Measurements from ENCODE around the gene NEUROD4.

The NEUROD4 gene, protein sequence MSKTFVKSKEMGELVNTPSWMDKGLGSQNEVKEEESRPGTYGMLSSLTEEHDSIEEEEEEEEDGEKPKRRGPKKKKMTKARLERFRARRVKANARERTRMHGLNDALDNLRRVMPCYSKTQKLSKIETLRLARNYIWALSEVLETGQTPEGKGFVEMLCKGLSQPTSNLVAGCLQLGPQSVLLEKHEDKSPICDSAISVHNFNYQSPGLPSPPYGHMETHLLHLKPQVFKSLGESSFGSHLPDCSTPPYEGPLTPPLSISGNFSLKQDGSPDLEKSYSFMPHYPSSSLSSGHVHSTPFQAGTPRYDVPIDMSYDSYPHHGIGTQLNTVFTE

GRCh38 chr12:55019784-55020183, at the start of gene NEUROD4:
TSS of gene NEUROD4 (plus strand) at chr12:55019974. CDS start at chr12:55026440, 6,466 bp downstream.
- Histone ChIP-seq H3K27ac (ENCODE audit: low read depth, low read length) (no peak within 1 kb of the TSS), H3K4me3 (ENCODE audit: low read depth, low read length) (no peak within 1 kb of the TSS), H3K4me1 (ENCODE audit: control insufficient read depth, insufficient read depth, low read length, unreplicated experiment) (no peaks in the 10 kb centered on the region), H3K79me2 (ENCODE audit: control insufficient read depth, insufficient read depth, low read length, unreplicated experiment) (no peaks in the 10 kb centered on the region), H3K36me3 (ENCODE audit: insufficient read depth, low read length) (no peaks in the 10 kb centered on the region), H3K27me3 (ENCODE audit: insufficient read depth, low read length) (peaks cover 59% of the 10 kb centered on the region), H2AFZ (ENCODE audit: low read length, unreplicated experiment) (no peak within 1 kb of the TSS)

DNA sequence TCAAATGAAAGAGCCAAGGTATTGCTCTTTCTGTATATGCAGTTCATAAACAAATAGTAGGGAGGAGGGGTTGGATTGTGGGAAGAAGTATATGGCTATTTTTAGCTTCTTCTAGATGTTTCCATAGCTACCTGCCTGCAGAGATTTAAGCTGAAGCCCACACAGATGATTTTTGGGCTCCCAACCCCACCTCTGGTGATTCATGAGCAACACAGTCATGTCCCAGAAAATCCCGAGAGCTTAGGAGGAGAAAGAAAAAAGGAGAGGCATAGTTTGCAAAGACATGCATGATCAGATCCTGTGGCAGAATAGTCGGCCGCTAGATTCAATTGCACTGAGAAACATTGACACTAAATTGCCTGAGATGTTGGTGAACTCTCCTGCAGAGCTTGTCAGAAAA, 49.0 kb upstream of the NEUROD4 start:
- H3K27ac ChIP-seq (ENCODE audit: low read depth, low read length) = no peak overlapping the region
- no peaks in the 10 kb centered on the region for H3K79me2 ChIP-seq (ENCODE audit: control insufficient read depth, insufficient read depth, low read length, unreplicated experiment)
- H2AFZ ChIP-seq (ENCODE audit: low read length, unreplicated experiment) = no peak overlapping the region
- peaks cover 39% of the 10 kb centered on the region for H3K27me3 ChIP-seq (ENCODE audit: insufficient read depth, low read length)
- no peaks in the 10 kb centered on the region for H3K4me1 ChIP-seq (ENCODE audit: control insufficient read depth, insufficient read depth, low read length, unreplicated experiment)
- no peaks in the 10 kb centered on the region for H3K36me3 ChIP-seq (ENCODE audit: insufficient read depth, low read length)
- H3K4me3 ChIP-seq (ENCODE audit: low read depth, low read length) = no peak overlapping the region

DNA sequence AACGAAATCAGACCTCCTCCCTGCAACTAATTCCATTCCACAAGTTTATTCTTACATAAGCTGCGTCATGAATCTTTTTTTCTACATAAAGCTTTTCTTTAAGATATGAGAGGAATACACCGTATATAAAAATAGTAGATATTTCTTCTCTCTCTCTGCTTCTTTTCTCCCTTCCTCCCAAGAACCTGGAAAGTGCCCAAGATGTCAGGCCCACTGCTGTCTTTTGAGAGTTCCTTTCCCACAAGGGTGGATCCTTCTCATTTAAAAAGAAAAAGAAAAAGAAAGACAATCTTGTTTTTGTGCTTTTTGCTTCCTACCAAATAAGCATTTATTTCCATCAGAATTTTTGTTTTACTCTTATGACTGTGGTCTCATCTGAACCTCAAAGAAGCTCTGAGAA, 46.2 kb upstream of the NEUROD4 start:
- no peaks in the 10 kb centered on the region for H3K79me2 ChIP-seq (ENCODE audit: control insufficient read depth, insufficient read depth, low read length, unreplicated experiment)
- H3K27me3 ChIP-seq (ENCODE audit: insufficient read depth, low read length) = peaks cover 11% of the 10 kb centered on the region; the same call in 1 of the 2 replicates
- H3K27ac ChIP-seq (ENCODE audit: low read depth, low read length) = no peak overlapping the region
- no peak overlapping the region for H3K4me3 ChIP-seq (ENCODE audit: low read depth, low read length)
- peaks cover 12% of the 10 kb centered on the region for H3K4me1 ChIP-seq (ENCODE audit: control insufficient read depth, insufficient read depth, low read length, unreplicated experiment)
- no peak overlapping the region for H2AFZ ChIP-seq (ENCODE audit: low read length, unreplicated experiment)
- H3K36me3 ChIP-seq (ENCODE audit: insufficient read depth, low read length) = no peaks in the 10 kb centered on the region

GRCh38 chr12:54974279-54974678, 45.5 kb upstream of the NEUROD4 start:
- H3K79me2 ChIP-seq (ENCODE audit: control insufficient read depth, insufficient read depth, low read length, unreplicated experiment) = no peaks in the 10 kb centered on the region
- H3K36me3 ChIP-seq (ENCODE audit: insufficient read depth, low read length) = no peaks in the 10 kb centered on the region
- H3K4me1 ChIP-seq (ENCODE audit: control insufficient read depth, insufficient read depth, low read length, unreplicated experiment) = peaks cover 12% of the 10 kb centered on the region
- no peak overlapping the region for H3K27ac ChIP-seq (ENCODE audit: low read depth, low read length)
- H3K27me3 ChIP-seq (ENCODE audit: insufficient read depth, low read length) = 0 out of 2 replicates have a peak, but pooled peaks cover 11% of the 10 kb centered on the region
- H2AFZ ChIP-seq (ENCODE audit: low read length, unreplicated experiment) = no peak overlapping the region
- no peak overlapping the region for H3K4me3 ChIP-seq (ENCODE audit: low read depth, low read length)

DNA sequence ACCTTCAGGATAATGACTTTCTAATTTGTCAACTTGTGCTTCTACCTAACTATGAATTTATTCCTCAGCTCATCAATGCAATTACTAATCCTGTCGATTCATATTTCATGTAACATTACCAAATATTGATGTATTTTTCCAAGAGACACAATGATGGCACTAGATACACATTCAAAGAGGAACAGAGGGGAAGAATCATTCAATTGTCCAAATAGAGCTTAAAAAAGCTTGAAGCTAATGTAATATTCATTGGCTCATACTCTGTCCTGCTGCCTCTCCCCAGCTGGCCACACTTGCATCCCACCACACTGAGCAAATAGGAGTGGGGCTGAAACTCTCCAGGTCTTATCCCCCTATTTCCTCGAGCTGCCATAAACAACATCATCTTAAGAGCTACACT, 44.5 kb upstream of the NEUROD4 start:
- no peak overlapping the region for H2AFZ ChIP-seq (ENCODE audit: low read length, unreplicated experiment)
- H3K27me3 ChIP-seq (ENCODE audit: insufficient read depth, low read length) = 0 out of 2 replicates have a peak, but pooled peaks cover 11% of the 10 kb centered on the region
- H3K27ac ChIP-seq (ENCODE audit: low read depth, low read length) = no peak overlapping the region
- H3K4me3 ChIP-seq (ENCODE audit: low read depth, low read length) = no peak overlapping the region
- peaks cover 12% of the 10 kb centered on the region for H3K4me1 ChIP-seq (ENCODE audit: control insufficient read depth, insufficient read depth, low read length, unreplicated experiment)
- no peaks in the 10 kb centered on the region for H3K79me2 ChIP-seq (ENCODE audit: control insufficient read depth, insufficient read depth, low read length, unreplicated experiment)
- no peaks in the 10 kb centered on the region for H3K36me3 ChIP-seq (ENCODE audit: insufficient read depth, low read length)

GRCh38 chr12:54975875-54976274, 43.9 kb upstream of the NEUROD4 start:
- H3K79me2 ChIP-seq (ENCODE audit: control insufficient read depth, insufficient read depth, low read length, unreplicated experiment) = no peaks in the 10 kb centered on the region
- peaks cover 12% of the 10 kb centered on the region for H3K4me1 ChIP-seq (ENCODE audit: control insufficient read depth, insufficient read depth, low read length, unreplicated experiment)
- H3K27me3 ChIP-seq (ENCODE audit: insufficient read depth, low read length) = 0 out of 2 replicates have a peak, but pooled peaks cover 11% of the 10 kb centered on the region
- no peaks in the 10 kb centered on the region for H3K36me3 ChIP-seq (ENCODE audit: insufficient read depth, low read length)
- H3K4me3 ChIP-seq (ENCODE audit: low read depth, low read length) = no peak overlapping the region
- H3K27ac ChIP-seq (ENCODE audit: low read depth, low read length) = no peak overlapping the region
- no peak overlapping the region for H2AFZ ChIP-seq (ENCODE audit: low read length, unreplicated experiment)

DNA sequence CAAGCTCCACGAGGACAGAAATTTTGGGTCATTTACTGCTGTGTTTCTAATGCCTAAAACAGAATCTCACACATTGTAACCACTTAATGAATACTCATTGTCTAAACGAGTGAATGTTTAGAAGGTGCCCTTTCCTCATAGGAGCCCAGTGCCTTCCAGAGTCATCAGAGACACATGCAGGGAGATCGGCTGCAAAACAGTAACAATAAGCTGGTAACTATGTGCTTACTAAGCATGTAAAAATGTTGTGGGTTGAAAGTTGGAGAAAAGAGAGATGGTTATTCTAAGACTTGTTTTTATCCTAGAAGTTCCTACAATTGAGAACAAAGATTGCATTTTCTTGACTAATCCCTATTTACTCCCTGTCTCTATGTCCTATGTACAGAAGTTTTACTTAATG, 42.6 kb upstream of the NEUROD4 start:
- H3K4me3 ChIP-seq (ENCODE audit: low read depth, low read length) = no peak overlapping the region
- H2AFZ ChIP-seq (ENCODE audit: low read length, unreplicated experiment) = no peak overlapping the region
- peaks cover 12% of the 10 kb centered on the region for H3K4me1 ChIP-seq (ENCODE audit: control insufficient read depth, insufficient read depth, low read length, unreplicated experiment)
- H3K27me3 ChIP-seq (ENCODE audit: insufficient read depth, low read length) = 0 out of 2 replicates have a peak, but pooled peaks cover 6% of the 10 kb centered on the region
- no peaks in the 10 kb centered on the region for H3K79me2 ChIP-seq (ENCODE audit: control insufficient read depth, insufficient read depth, low read length, unreplicated experiment)
- peak overlapping the region; percentile 50 for H3K27ac ChIP-seq (ENCODE audit: low read depth, low read length)
- no peaks in the 10 kb centered on the region for H3K36me3 ChIP-seq (ENCODE audit: insufficient read depth, low read length)

GRCh38 chr12:54977857-54978256, 41.9 kb upstream of the NEUROD4 start:
- H3K79me2 ChIP-seq (ENCODE audit: control insufficient read depth, insufficient read depth, low read length, unreplicated experiment) = no peaks in the 10 kb centered on the region
- no peak overlapping the region for H2AFZ ChIP-seq (ENCODE audit: low read length, unreplicated experiment)
- H3K4me1 ChIP-seq (ENCODE audit: control insufficient read depth, insufficient read depth, low read length, unreplicated experiment) = peaks cover 12% of the 10 kb centered on the region
- H3K27me3 ChIP-seq (ENCODE audit: insufficient read depth, low read length) = peaks cover 10% of the 10 kb centered on the region; the same call in 1 of the 2 replicates
- H3K36me3 ChIP-seq (ENCODE audit: insufficient read depth, low read length) = no peaks in the 10 kb centered on the region
- H3K27ac ChIP-seq (ENCODE audit: low read depth, low read length) = peak overlapping the region; percentile 39; the same call in 1 of the 2 replicates
- no peak overlapping the region for H3K4me3 ChIP-seq (ENCODE audit: low read depth, low read length)

DNA sequence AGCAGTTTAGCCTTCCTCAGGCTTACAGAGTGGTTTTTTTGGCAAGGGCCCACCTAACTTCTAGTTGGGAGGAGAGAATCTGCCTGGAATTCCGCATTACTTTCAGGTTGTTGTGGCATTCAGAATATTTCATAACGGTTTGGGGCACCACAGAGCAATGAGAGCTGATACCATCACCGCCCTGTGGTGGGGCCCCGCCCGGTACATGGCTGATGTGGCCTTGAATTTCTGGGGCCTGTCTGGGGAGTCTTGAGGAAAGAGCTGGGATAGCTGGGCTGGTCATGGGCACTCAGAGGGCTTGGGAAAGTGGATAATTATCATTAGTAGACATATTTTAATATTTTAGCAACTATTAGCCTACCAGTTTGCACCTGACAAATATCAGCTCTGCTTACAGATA, 39.4 kb upstream of the NEUROD4 start:
- Histone ChIP-seq H2AFZ (ENCODE audit: low read length, unreplicated experiment) (no peak overlapping the region), H3K27ac (ENCODE audit: low read depth, low read length) (no peak overlapping the region), H3K4me3 (ENCODE audit: low read depth, low read length) (no peak overlapping the region), H3K79me2 (ENCODE audit: control insufficient read depth, insufficient read depth, low read length, unreplicated experiment) (no peaks in the 10 kb centered on the region), H3K4me1 (ENCODE audit: control insufficient read depth, insufficient read depth, low read length, unreplicated experiment) (peaks cover 12% of the 10 kb centered on the region), H3K27me3 (ENCODE audit: insufficient read depth, low read length) (peaks cover 29% of the 10 kb centered on the region), H3K36me3 (ENCODE audit: insufficient read depth, low read length) (no peaks in the 10 kb centered on the region)

- Histone ChIP-seq H3K27ac (ENCODE audit: low read depth, low read length) (no peak overlapping the region), H2AFZ (ENCODE audit: low read length, unreplicated experiment) (no peak overlapping the region), H3K79me2 (ENCODE audit: control insufficient read depth, insufficient read depth, low read length, unreplicated experiment) (no peaks in the 10 kb centered on the region), H3K4me3 (ENCODE audit: low read depth, low read length) (no peak overlapping the region), H3K36me3 (ENCODE audit: insufficient read depth, low read length) (no peaks in the 10 kb centered on the region), H3K27me3 (ENCODE audit: insufficient read depth, low read length) (peaks cover 41% of the 10 kb centered on the region), H3K4me1 (ENCODE audit: control insufficient read depth, insufficient read depth, low read length, unreplicated experiment) (peaks cover 11% of the 10 kb centered on the region)
These were observed 38.0 kb upstream of the NEUROD4 start for GRCh38 chr12:54981796-54982195.

DNA sequence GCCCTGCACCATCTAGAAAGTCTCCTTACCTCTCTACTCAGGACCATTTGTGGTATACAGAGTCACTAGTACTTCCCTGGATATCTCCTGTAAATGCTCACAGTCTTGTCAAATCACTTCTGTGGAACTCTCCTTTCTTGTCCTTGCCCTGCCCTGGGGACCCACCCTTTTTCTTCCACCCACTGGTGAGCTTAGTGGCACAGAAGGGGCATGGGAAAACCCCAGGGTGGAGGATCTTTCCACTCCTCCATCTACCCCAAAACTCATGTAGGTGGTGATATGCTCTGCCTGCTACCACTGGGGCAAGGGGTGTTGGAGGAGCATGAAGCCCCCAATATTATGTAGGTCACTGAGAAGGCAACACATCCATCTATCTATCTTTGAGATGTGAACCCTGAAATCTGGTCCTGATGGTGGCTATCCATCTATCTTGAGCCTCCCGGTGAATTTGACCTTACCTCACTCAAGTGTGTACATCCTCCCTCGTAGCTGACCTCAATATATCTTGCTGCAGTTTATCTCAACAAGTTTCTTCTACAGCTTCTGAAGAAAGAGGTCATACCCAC, 36.2 kb upstream of the NEUROD4 start:
- Histone ChIP-seq H3K4me3 (ENCODE audit: low read depth, low read length) (no peak overlapping the region), H3K79me2 (ENCODE audit: control insufficient read depth, insufficient read depth, low read length, unreplicated experiment) (no peaks in the 10 kb centered on the region), H3K27me3 (ENCODE audit: insufficient read depth, low read length) (peaks cover 48% of the 10 kb centered on the region), H3K4me1 (ENCODE audit: control insufficient read depth, insufficient read depth, low read length, unreplicated experiment) (no peaks in the 10 kb centered on the region), H3K27ac (ENCODE audit: low read depth, low read length) (no peak overlapping the region), H3K36me3 (ENCODE audit: insufficient read depth, low read length) (no peaks in the 10 kb centered on the region), H2AFZ (ENCODE audit: low read length, unreplicated experiment) (no peak overlapping the region)

All from ACC112 (cell line).